Mucosa of gallbladder (tissue), 1 donor: Measurements from ENCODE around the gene CAMK1D. TPM values are rescaled to one million over a fixed set of nuclear protein-coding genes. Genes with fewer than 3 reads are reported as not detected.
"Not testable (repeated sequence)": the region's sequence is repeated elsewhere in the genome, so short reads cannot be mapped to it uniquely, and the experiment has no call there.

Experiments used
- DNase-seq: peaks from one replicate; pipeline ENCODE4 v3.0.0-alpha.2; 2020; ENCODE audit warnings: low spot score
- total RNA-seq: library from RNA; stranded (reverse); gene quantifications from one replicate; pipeline ENCODE4 v1.2.1, GENCODE V29; 2021
- donor health status: DM: no; HTN: no; CAD: no.

CAMK1D gene
- total RNA-seq, 1 donor from 2014 or later = 19.4 TPM

- no peak for DNase-seq
Measured at GRCh38 chr10:12697764-12698163, 348.4 kb downstream of the CAMK1D start.

DNA sequence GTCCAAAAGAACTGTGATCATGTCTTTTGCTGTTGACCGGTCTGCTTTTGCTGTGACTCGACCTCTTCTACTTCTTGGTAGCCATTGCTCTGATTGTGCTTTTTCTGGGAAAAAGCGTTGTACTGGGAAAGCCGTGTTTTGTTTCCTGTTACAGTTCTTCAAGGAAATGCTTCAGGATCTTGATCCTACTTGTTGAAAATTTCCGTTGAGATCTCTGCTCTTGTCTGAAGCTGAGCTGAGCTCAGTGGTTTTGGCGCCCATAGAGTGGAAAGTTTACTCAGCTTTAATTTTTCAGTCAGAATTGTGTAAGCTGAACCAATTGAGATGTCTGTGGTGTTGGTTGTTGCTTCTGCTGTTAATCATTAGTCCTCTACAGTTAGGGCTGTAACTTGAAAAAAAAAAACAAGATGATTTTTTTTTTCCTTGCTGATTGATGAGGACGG, 349.9 kb downstream of the CAMK1D start:
- DNase-seq = no peak

- no peak for DNase-seq
Measured at GRCh38 chr10:12699781-12700556, 350.6 kb downstream of the CAMK1D start.

DNA sequence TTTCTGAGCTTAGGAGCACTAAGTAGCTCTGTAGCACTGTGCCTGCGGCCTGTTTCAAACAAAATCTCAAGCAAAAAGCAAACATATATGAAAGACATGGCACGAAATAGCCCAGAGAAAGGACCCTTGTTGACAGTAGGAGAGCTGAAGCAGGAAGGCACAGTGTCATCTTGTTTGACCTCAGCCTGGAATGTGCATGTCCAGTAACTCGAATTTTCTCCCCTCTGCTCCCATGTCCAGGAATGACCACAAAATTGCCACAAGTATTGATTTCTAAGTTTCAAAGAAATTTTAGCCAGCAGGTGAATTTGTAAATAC, 351.2 kb downstream of the CAMK1D start:
- no peak for DNase-seq

DNA sequence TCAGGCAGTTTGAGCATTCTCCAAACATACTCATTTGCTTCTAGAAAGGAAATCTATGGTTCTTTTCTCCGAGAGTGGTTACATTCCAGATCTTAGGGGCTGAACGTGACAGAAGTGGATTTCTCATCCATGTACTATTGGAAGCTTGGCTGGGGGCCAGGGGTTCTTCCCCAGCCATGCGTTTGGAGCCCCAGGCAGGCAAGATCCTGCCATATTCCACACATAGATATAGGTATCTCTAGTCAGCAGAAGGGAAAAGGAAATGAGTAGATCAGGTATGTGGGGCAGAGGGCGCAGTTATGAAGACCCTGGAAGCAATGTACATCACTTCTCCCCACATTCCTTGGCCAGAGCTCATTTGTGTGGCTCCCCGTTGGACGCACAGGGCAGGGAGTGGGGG, 352.3 kb downstream of the CAMK1D start:
- DNase-seq = no peak

DNA sequence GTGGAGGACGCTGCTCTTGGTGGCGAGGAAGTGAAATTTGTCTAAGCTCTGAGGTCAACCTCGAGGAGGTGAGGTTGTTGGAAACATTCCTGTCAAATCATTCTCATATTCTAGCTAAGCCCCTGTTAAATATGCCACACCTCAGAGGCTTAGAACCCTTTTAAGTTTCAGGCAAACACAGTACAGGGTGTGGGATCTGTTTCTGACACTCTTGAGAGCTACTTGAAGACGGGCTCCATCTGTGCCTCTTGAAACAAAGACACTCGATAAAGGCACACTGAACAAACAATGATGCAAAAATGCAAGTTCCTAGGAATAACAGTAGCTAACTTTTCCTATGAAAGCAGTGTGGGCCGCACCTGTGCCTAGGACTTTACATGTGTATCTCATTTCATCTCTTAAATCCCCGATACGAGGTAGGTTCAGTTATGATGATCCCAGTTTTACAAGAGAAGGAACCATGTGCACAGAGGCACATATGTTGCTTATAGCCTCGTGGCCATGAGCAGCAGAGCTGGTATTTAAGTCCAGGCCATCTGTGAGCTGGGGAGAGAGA, 352.9 kb downstream of the CAMK1D start:
- DNase-seq = no peak

- DNase-seq = no peak
Measured at GRCh38 chr10:12703126-12703525, 353.8 kb downstream of the CAMK1D start.

DNA sequence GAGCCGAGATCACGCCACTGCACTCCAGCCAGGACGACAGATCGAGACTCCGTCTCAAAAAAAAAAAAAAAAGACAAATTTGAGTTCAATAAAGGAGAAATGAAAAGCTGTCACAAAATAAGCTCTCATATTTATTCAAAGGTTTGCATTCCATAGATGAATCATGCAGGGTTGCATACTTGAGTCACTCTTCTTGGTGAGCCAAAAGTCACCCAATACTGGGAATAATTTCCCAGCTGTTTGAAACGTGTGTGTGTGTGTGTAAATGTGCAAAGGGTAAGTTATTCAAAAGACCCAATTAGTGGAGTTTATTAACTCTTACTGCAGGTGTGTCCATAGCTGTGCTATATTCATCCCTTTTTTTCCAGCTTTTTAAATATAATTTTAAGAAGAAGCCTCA, 354.5 kb downstream of the CAMK1D start:
- no peak for DNase-seq

DNA sequence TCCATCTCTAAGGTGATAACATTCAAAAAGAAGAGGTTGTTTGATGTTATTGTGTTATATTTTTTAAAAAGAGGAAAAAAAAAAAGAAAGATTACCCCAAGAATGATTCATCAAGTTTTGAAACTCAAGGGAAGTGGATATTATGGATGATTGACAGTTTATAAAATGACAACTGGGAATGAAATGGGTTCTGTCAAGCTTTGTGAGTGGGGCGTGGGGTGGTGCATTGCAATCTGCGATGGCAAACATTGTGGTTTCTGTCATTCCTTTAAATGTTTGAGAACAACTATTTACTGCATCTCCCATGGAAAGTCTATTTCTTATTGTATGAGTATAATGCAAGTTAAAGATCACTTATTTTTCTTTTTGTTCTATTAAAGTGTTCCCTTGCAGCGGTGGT, 355.1 kb downstream of the CAMK1D start:
- DNase-seq = no peak

DNA sequence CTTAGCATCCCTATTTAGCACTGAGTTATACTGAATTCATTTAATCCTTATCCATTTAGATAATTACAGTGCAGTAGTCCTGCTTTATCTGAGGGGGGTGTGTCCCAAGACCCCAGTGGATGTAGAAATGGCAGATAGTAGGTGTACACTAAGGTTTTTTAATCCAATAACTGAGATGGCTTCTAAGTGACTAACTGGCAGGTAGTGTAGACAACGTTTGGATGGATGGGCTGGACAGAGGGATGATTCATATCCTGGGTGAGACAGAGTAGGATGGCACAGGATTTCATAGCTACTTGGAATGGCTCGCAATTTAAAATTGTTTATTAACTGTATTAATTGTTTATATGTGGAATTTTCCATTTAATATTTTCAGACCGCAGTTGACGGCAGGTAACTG, 356.6 kb downstream of the CAMK1D start:
- DNase-seq = no peak

DNA sequence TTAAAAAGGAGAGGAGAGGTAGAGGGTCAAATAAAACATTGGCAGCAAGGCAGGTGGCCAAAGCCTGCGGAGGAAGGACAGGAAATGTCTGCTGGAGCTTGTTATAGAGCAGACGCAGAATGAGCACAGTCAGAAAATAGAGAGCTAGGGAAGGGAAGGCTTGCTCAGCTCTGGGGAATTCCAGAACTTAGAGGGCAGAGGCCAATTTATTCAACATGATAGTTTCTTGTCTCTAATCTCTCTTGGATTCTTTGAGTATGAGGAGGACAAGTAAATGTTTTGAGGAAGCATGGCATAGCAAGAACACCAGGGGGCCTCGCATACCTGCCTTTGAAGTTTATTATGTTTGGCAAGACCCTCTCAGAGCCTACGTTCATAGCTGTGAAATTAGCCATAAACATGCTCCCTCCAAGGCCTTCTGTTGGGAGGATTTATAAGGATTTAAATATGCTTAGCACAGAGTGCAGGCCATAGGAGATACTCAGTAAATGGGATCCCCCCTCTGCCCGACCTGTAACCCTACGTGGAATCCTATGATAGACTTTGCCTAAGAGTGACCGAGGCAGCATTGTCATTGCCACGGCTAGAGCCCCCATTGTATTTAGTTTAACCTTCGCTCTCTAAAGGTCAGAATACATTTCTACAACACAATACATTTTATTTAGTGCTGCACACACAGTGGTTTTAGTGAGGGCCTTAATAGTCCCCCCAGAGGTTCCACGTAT, 358.3 kb downstream of the CAMK1D start:
- DNase-seq = peak; percentile 64

GRCh38 chr10:12709000-12709401, 359.7 kb downstream of the CAMK1D start:
- DNase-seq = no peak

DNA sequence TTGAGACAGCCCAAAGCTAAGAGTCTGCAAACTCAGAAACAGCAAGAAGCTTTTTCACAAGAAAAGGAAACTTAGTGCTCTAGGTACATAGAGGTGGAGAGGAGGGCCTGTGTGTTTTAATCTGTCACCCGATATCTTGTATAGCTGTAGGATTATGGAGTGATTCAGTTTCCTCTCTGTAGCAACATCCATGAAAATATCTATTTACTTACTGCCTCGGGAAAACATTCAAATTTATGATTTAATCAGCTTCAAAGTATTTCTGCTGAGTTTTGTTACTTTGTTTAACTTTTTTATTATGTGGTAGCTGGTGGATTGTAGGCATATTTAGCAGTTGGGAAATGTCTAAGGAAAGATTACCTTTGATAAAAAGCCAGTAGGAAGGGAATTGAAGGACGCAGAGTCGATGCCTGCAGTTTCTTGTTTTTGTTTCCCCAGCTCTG, 360.2 kb downstream of the CAMK1D start:
- DNase-seq = no peak

DNA sequence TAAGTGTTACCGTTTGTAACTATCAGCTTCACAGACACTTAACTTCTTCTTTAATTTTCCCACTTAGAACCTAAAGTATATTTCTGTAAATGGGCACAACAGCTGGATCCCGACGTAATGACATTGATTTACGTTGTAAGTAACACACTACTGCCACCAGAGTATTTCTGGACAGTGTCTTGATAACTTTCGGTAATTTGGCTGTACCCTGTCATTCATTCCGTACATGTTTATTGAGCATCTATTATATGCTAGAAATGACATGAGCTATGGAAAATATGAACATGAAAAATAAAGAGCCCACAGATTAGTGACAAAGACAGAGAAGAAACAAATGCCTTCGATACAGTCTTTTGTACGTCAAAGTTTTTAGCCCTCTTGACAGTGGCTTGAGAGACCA, 360.8 kb downstream of the CAMK1D start:
- no peak for DNase-seq

DNA sequence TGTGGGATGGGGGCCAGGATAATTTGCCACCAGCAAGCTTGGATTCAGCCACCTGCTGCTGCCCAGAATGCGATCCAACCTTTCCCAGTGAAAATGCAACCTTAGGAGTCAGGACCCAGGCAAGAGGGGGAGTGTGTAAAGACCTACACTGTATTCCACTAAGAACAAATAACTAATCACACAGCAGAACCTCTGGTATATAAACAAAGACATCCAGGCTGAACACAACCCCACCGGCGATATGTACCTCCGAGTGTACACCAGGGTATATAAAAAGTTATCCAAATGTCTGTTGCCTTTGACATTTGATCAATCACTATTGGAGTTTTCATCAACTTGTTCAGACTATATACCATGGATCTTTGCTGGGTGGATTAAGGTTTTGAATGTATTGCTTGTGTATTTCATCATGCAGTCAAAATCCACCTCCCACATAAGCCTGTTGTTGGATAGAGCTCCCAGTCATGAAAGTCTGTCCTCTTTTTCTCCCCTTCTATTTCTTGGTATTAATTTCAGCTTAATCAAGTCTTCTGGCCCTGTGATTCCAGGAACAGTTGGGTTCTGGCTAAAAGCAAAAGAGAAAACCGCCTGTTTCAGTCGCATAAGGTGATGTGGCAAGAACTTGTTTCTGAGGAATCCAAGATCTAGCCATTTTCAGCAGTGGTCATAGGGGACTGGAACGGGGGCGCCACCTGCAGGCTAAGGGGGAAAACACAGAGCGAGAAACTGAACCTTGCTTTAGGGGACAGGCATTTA, 361.4 kb downstream of the CAMK1D start:
- peak; percentile 77 for DNase-seq

GRCh38 chr10:12711350-12711708, 362.0 kb downstream of the CAMK1D start:
- DNase-seq = no peak

GRCh38 chr10:12712293-12712983, 363.1 kb downstream of the CAMK1D start:
- DNase-seq = no peak

DNA sequence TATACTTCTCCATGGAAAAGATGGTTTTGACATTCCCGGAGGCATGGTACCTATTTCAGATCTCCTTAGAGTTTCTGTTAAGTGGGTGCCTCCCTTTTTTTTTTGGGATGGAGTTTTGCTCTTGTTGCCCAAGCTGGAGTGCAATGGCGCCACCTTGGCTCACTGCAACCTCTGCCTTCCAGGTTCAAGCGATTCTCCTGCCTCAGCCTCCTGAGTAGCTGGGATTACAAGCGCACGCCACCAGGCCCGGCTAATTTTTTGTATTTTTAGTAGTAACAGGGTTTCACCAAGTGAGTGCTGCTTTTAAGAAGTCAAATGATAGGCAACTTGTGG, 363.6 kb downstream of the CAMK1D start:
- DNase-seq = not testable (repeated sequence)

GRCh38 chr10:12716042-12716441, 366.7 kb downstream of the CAMK1D start:
- DNase-seq = no peak

GRCh38 chr10:12717981-12718707, 368.8 kb downstream of the CAMK1D start:
- DNase-seq = no peak

- no peak for DNase-seq
Measured at GRCh38 chr10:12719365-12719764, 370.0 kb downstream of the CAMK1D start.
